Medulla oblongata (tissue), 1 donor: Measurements from ENCODE around the gene DBP.
"Not testable (repeated sequence)": the region's sequence is repeated elsewhere in the genome, so short reads cannot be mapped to it uniquely, and the experiment has no call there.

ENCODE experiments used
- DNase-seq: peaks from one replicate; pipeline ENCODE4 v3.0.0-alpha.2; 2015; ENCODE audit errors: extremely low spot score

Gene DBP

GRCh38 chr19:48639483-48640375 lies 2.5 kb upstream of the DBP start:
- no peak for DNase-seq

- no peak for DNase-seq
Measured at GRCh38 chr19:48638831-48639381, 1.7 kb upstream of the DBP start.

GRCh38 chr19:48637948-48638830 lies 1.0 kb upstream of the DBP start:
- peak; percentile 96 for DNase-seq

- DNase-seq: peak; percentile 100
Measured at GRCh38 chr19:48637449-48637947, 319 bp upstream of the DBP start.

GRCh38 chr19:48635966-48636858 lies 967 bp downstream of the DBP start:
- DNase-seq: peak; percentile 79

- peak; percentile 75 for DNase-seq
Measured at GRCh38 chr19:48635263-48635965, 1.8 kb downstream of the DBP start.

GRCh38 chr19:48634424-48635262 lies 2.5 kb downstream of the DBP start:
- DNase-seq: peak; percentile 96

GRCh38 chr19:48634036-48634342 lies 3.2 kb downstream of the DBP start:
- DNase-seq: no peak

GRCh38 chr19:48633148-48634035 lies 3.8 kb downstream of the DBP start:
- no peak for DNase-seq

GRCh38 chr19:48632692-48633147 lies 4.5 kb downstream of the DBP start:
- no peak for DNase-seq

- DNase-seq: not testable (repeated sequence)
Measured at GRCh38 chr19:48632286-48632685, 4.9 kb downstream of the DBP start.

GRCh38 chr19:48631225-48631624 lies 6.0 kb downstream of the DBP start:
- DNase-seq: no peak

GRCh38 chr19:48630296-48631063 lies 6.7 kb downstream of the DBP start:
- DNase-seq: no peak

- DNase-seq: no peak
Measured at GRCh38 chr19:48629599-48630295, 7.4 kb downstream of the DBP start.

GRCh38 chr19:48629297-48629598 lies 7.9 kb downstream of the DBP start:
- no peak for DNase-seq

- no peak for DNase-seq
Measured at GRCh38 chr19:48628486-48629296, 8.5 kb downstream of the DBP start.
